Eye (tissue), 1 donor: ENCODE measurements around the gene CNGB1.
"Not testable (repeated sequence)": the region's sequence is repeated elsewhere in the genome, so short reads cannot be mapped to it uniquely, and the experiment has no call there.

Experiments
- DNase-seq: peaks from one replicate; pipeline ENCODE4 v3.0.0-alpha.2; 2015

CNGB1 gene

GRCh38 chr16:57845115-57845514 is 125.8 kb downstream of the CNGB1 start:
- DNase-seq, result no peak

DNA sequence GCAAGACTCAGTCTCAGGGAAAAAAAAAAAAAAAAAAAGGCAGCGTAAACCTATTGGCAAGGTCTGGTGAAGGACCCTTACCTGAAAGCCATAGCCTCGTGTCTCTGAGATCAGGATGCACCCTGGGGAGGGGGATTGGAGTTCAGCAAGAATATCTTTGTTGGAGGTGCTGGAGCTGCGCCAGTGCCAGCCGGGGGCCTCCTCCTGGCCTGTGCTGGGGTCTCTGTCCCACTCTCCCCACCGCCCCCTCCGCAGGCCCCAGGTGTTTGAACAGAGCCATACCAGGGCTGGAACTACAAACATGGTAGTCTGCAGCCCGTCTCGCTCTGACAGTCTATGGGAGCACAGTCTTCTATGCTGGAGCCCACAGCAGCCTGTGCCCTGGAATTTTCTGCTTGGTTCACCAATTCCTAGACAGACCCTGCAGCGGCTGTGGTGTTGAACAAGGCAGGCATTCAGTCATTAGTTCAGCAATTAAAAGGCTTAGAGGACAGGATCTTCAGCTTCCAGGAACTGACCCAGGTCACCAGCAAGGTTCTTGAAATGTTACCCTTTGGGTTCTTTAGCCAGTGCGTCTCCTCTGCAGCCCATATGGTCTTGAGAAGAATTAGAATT is 126.4 kb downstream of the CNGB1 start:
- DNase-seq, result peak; percentile 64

DNA sequence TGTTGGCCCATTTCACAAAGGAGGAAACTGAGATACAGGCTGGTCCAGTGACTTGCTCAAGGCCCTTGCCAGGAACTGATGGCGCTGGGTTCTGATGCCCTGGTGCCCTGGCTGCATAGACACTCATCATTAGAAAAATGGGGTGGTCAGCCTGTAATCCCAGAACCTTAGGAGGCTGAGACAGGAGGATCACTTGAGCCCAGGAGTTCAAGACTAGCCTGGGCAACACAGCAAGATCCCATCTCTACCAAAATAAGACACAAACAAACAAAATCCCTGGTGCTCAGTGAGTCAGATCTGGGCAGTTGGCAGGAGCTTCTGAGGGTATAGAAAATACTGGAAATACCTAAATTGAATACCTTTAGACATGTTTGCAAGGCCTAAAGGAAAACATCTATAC is 127.5 kb downstream of the CNGB1 start:
- no peak for DNase-seq

GRCh38 chr16:57842601-57843000 is 128.3 kb downstream of the CNGB1 start:
- DNase-seq, result no peak

DNA sequence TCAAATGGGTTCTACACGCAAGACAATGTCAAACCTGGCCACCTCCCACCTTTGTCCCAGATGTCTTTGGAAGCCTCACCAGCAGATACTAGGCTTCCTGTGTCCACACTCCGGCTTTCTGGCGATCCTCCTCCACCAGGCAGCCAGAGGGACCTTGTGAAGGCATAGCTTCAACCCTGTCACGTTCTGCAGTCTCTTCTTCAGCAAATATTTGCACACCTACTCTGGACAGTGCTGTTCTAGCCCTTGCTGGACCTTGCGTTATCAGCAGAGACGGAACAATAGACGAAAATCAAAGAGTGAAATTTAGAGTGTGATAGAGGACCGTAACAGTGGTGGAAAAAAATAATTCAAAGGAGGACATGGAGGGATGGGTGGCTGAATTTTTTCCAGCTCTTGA is 130.1 kb downstream of the CNGB1 start:
- no peak for DNase-seq

- DNase-seq, result peak; percentile 47
Observed at GRCh38 chr16:57838161-57838560, 132.8 kb downstream of the CNGB1 start.

GRCh38 chr16:57837305-57838125 is 133.4 kb downstream of the CNGB1 start:
- DNase-seq, result peak; percentile 45

DNA sequence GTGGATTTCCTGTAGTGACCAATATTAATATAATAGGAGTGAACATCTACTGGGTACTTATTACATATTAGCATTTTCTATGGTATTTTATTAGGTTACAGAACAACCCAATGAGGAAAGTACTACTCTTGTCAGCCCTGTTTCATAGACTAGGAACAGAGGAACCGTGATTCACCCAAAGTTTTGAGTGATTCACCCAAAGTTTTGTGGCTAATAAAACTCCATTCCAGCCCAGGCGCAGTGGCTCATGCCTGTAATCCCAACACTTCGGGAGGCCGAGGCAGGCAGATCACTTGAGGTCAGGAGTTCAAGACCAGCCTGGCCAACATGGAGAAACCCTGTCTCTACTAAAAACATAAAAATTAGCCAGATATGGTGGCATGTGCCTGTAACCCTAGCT is 135.5 kb downstream of the CNGB1 start:
- not testable (repeated sequence) for DNase-seq

DNA sequence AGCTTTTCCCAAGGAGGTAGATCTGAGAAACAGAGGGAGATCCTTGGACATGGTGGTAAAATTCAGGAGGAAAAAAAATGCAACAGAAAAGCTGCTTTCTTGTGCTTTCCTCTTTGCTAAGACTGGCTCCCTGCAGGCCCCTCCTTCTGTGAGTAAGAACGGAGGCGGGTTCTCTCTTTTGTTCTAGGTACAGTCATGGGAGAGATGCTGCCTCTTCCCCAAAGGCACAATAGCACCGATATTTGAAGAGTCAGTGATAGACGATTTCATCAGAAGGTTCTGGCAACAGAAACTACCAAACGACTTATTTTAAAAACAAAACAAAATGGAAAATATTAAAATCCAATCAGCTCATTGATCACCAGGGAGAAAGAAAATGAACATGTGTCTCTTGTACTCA is 136.0 kb downstream of the CNGB1 start:
- no peak for DNase-seq
